Measurements from ENCODE around the gene GCNT1. TPM values are rescaled to one million over a fixed set of nuclear protein-coding genes. Genes with fewer than 3 reads are reported as not detected.

GCNT1 gene
- total and polyA plus RNA-seq, 12 donors: 0.66 to 8.1 (median 1.9) TPM

GRCh38 chr9:76438841-76439588, 20.0 kb upstream of the GCNT1 start:
- Histone ChIP-seq H3K4me3 (no peak overlapping the region), H3K27ac (no peak overlapping the region), H3K27me3 (no peaks in the 10 kb centered on the region), H3K9me3 (no peaks in the 10 kb centered on the region), H3K4me1 (no peaks in the 10 kb centered on the region), H3K36me3 (no peaks in the 10 kb centered on the region)
- ATAC-seq (no peak), DNase-seq (no peak)
- 89 to 90% methylated on average over 6 of the region's 6 CpGs for WGBS, 2 donors
- intact Hi-C loops (cut with DNase I): no loop called here
- no peak for TF ChIP-seq CTCF (IDR thresholded peaks at IDR 0.05)

GRCh38 chr9:76441551-76442322, 17.2 kb upstream of the GCNT1 start:
- no peak for DNase-seq
- ATAC-seq: no peak
- intact Hi-C loops (cut with DNase I): no loop called here
- no peaks in the 10 kb centered on the region for H3K27me3 ChIP-seq
- 88 to 92% methylated on average over 10 of the region's 10 CpGs for WGBS, 2 donors
- no peaks in the 10 kb centered on the region for H3K36me3 ChIP-seq
- TF ChIP-seq CTCF (IDR thresholded peaks at IDR 0.05): no peak
- H3K9me3 ChIP-seq: no peaks in the 10 kb centered on the region
- H3K4me1 ChIP-seq: no peaks in the 10 kb centered on the region
- H3K27ac ChIP-seq: no peak overlapping the region
- H3K4me3 ChIP-seq: no peak overlapping the region

GRCh38 chr9:76443887-76444286, 15.1 kb upstream of the GCNT1 start:
- no peak for ATAC-seq
- Histone ChIP-seq H3K27me3 (no peaks in the 10 kb centered on the region), H3K36me3 (no peaks in the 10 kb centered on the region), H3K4me1 (peaks cover 0 to 7% (median 0%) of the 10 kb centered on the region in 9 donors), H3K27ac (no peak overlapping the region), H3K4me3 (no peak overlapping the region), H3K9me3 (no peaks in the 10 kb centered on the region)
- TF ChIP-seq CTCF (IDR thresholded peaks at IDR 0.05): no peak
- intact Hi-C loops (cut with DNase I): loop anchor here in 1 of 10 donors (2.0 kb wide), 1 partner anchor 261 kb away; no protein-coding TSS in a partner anchor
- DNase-seq: no peak
- WGBS, 2 donors: 76 to 85% methylated on average over 3 of the region's 3 CpGs

GRCh38 chr9:76444322-76444929, 14.6 kb upstream of the GCNT1 start:
- DNase-seq (no peak), ATAC-seq (no peak)
- 76 to 82% methylated on average over 5 of the region's 5 CpGs for WGBS, 2 donors
- Histone ChIP-seq H3K27me3 (no peaks in the 10 kb centered on the region), H3K9me3 (no peaks in the 10 kb centered on the region), H3K4me1 (peaks cover 0 to 7% (median 0%) of the 10 kb centered on the region in 9 donors), H3K36me3 (no peaks in the 10 kb centered on the region), H3K27ac (no peak overlapping the region), H3K4me3 (no peak overlapping the region)
- no peak for TF ChIP-seq CTCF (IDR thresholded peaks at IDR 0.05)
- intact Hi-C loops (cut with DNase I): loop anchor here in 1 of 10 donors (2.0 kb wide), 1 partner anchor 260 kb away; no protein-coding TSS in a partner anchor
